GM12873 (cell line): ENCODE results near the gene PHOX2A.

Source experiments
- CTCF ChIP-seq: IDR thresholded peaks from 2 replicates; pipeline ENCODE4 v1.5.1; 2012; ENCODE audit warnings: low read depth, mild to moderate bottlenecking, moderate library complexity, low read length, control low read depth; ENCODE audit not compliant: insufficient read depth; ENCODE audit errors: missing control alignments

PHOX2A gene

GRCh38 chr11:72228844-72229231 is 15.1 kb downstream of the PHOX2A start:
- no peak for TF ChIP-seq CTCF

GRCh38 chr11:72228229-72228843 is 15.6 kb downstream of the PHOX2A start:
- no peak for TF ChIP-seq CTCF

- no peak for TF ChIP-seq CTCF
These were observed 16.4 kb downstream of the PHOX2A start for GRCh38 chr11:72227316-72228228.

- TF ChIP-seq CTCF = no peak
These were observed 17.3 kb downstream of the PHOX2A start for GRCh38 chr11:72226701-72227100.

- TF ChIP-seq CTCF = no peak
These were observed 18.5 kb downstream of the PHOX2A start for GRCh38 chr11:72225411-72225951.

- no peak for TF ChIP-seq CTCF
These were observed 19.2 kb downstream of the PHOX2A start, which contains the start of gene INPPL1 for GRCh38 chr11:72224564-72225410. Gene INPPL1, plus strand, starts transcription at chr11:72224767. Its CDS starts 218 bp downstream, at chr11:72224985.
